ENCODE data around the gene RC3H2. TPM values are rescaled to one million over a fixed set of nuclear protein-coding genes. Genes with fewer than 3 reads are reported as not detected.

Gene RC3H2
- total RNA-seq, 2 experiments from 2014 or later, result 45.0 to 73.7 TPM

DNA sequence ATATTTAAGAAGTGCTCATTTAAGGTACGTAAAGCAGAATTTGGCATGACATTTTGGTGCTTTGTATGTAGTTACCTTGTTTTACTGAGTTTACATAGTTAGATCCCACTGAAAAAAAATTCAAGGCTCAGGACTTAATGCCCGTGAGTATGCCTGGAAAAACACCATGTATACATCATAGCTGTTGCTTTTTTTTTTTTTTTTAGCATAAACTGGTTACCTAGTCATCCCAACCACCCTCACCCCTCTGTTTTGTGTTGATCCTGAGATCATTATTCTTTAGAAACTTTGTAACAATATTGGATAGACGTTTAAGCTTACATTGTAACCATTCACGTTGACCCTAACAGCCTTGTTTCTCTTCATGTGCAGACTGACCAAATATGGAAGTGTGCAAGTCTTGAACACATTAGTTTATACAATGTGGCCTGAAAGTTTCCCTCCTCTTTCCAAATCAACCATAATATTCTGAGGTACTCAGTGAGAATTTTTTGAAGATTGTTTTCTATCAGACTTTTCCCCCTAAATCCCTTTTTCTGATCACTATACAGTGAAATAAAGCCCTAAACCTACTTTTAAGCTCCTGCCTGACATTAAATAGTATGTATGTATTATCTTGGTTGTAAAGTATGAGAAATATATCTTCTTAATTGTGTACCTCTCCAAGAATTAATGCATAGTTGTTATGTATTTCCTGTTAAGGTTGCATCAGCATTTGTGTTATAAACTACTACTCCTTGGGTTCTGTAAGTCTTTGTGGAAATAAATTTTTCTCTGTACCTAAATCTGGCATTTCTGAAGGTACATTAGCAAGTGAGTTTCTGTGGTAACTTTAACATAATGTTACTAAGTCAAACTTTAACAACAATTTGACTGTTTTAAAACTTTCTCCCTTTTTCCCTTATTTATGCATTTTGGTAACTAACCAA is 40.1 kb upstream of the RC3H2 start:
- H3K79me2 ChIP-seq (ENCODE audit: insufficient read depth, low read depth, low read length), result peaks cover 88% of the 10 kb centered on the region
- no TSS peak for BruUV-seq (replicated peaks)
- no peak overlapping the region for H3K4me3 ChIP-seq (ENCODE audit: low read depth, low read length, poor library complexity, severe bottlenecking)
- no peak for TF ChIP-seq EZH2phosphoT487 (IDR thresholded peaks at IDR 0.05; ENCODE audit: borderline replicate concordance, low read depth, low read length)
- TF ChIP-seq, protein P1, sequence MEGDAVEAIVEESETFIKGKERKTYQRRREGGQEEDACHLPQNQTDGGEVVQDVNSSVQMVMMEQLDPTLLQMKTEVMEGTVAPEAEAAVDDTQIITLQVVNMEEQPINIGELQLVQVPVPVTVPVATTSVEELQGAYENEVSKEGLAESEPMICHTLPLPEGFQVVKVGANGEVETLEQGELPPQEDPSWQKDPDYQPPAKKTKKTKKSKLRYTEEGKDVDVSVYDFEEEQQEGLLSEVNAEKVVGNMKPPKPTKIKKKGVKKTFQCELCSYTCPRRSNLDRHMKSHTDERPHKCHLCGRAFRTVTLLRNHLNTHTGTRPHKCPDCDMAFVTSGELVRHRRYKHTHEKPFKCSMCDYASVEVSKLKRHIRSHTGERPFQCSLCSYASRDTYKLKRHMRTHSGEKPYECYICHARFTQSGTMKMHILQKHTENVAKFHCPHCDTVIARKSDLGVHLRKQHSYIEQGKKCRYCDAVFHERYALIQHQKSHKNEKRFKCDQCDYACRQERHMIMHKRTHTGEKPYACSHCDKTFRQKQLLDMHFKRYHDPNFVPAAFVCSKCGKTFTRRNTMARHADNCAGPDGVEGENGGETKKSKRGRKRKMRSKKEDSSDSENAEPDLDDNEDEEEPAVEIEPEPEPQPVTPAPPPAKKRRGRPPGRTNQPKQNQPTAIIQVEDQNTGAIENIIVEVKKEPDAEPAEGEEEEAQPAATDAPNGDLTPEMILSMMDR (conservative IDR thresholded peaks at IDR 0.05; ENCODE audit: low read length), result no peak
- H3K27ac ChIP-seq (ENCODE audit: low read depth, low read length, poor library complexity, severe bottlenecking), result peak overlapping the region; percentile 6
- H3K9me3 ChIP-seq (ENCODE audit: low read length), result no peaks in the 10 kb centered on the region
- 0 out of 2 replicates have a peak overlapping the region, but pooled peaks have one; percentile 12 for H3K4me2 ChIP-seq (ENCODE audit: low read length)
- H2AFZ ChIP-seq (ENCODE audit: low read length), result no peak overlapping the region
- peaks cover 26% of the 10 kb centered on the region for H4K20me1 ChIP-seq (ENCODE audit: insufficient read depth, low read length)
- ChIA-PET CTCF (ENCODE audit: unreplicated experiment) (no interaction called here), POLR2A (interaction anchor here (0.5 to 6.9 kb wide), 3 partner anchors 14 to 199 kb away, joined by 3 to 50 read pairs (median 4); partner anchors contain the start of gene ZBTB26)
- DNase-seq (ENCODE audit: low spot score), result no peak
- H3K4me1 ChIP-seq (ENCODE audit: insufficient read depth, low read length, poor library complexity, severe bottlenecking), result peaks cover 23% of the 10 kb centered on the region
- intact Hi-C loops (cut with micrococcal nuclease; ENCODE audit: unreplicated experiment), result no loop called here
- H3K9me2 ChIP-seq (ENCODE audit: insufficient read depth, low read length), result no peaks in the 10 kb centered on the region
- H3K36me3 ChIP-seq (ENCODE audit: insufficient read depth, low read length), result peaks cover 31% of the 10 kb centered on the region

DNA sequence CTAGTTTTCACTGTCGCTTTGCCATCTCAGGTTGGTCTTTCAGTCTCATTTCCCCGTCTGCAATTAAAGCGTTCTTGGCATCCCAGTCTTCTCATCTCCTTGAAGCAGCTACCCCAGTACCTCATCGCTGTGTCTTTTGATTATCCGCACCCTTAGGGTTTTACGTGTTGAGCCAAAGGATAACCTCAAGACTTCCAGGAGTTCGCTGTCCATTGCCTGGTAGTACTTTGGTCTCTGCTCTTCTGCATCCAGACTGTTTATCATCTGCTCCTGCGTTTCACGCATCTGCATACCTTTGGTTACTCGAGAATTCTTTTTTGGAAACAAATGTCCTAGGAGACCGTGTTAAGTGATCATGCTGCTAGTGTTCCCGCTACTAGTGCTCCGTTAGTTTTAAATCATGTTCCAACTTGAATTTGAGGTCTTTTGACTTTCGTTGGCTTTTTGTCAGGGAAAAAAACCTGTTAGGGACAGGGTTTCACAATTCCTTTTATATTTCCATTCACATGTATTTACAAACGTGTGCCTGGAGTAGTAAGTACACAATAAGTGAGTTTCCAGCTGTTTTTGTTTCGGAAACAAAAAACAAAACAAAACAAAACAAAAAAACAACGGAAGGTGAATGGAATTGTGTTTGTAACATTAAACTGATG is 36.5 kb upstream of the RC3H2 start:
- no peak for DNase-seq (ENCODE audit: low spot score)
- peaks cover 32% of the 10 kb centered on the region for H3K4me1 ChIP-seq (ENCODE audit: insufficient read depth, low read length, poor library complexity, severe bottlenecking)
- CTCF ChIA-PET (ENCODE audit: unreplicated experiment), result interaction anchor here (0.7 kb wide), 1 partner anchor 50 kb away, joined by 4 read pairs; no protein-coding TSS in a partner anchor
- intact Hi-C loops (cut with micrococcal nuclease; ENCODE audit: unreplicated experiment), result loop anchor here (2.0 kb wide), 1 partner anchor 37 kb away; the partner anchor contains the start of gene RC3H2
- no peaks in the 10 kb centered on the region for H3K9me2 ChIP-seq (ENCODE audit: insufficient read depth, low read length)
- no peaks in the 10 kb centered on the region for H3K9me3 ChIP-seq (ENCODE audit: low read length)
- H4K20me1 ChIP-seq (ENCODE audit: insufficient read depth, low read length), result peaks cover 21% of the 10 kb centered on the region
- no peak for TF ChIP-seq EZH2phosphoT487 (IDR thresholded peaks at IDR 0.05; ENCODE audit: borderline replicate concordance, low read depth, low read length)
- TF ChIP-seq, protein P1 (conservative IDR thresholded peaks at IDR 0.05; ENCODE audit: low read length), result no peak
- H3K79me2 ChIP-seq (ENCODE audit: insufficient read depth, low read depth, low read length), result peaks cover 59% of the 10 kb centered on the region
- BruUV-seq (replicated peaks), result TSS peak; percentile 76
- peaks cover 41% of the 10 kb centered on the region for H3K36me3 ChIP-seq (ENCODE audit: insufficient read depth, low read length)
- H3K4me3 ChIP-seq (ENCODE audit: low read depth, low read length, poor library complexity, severe bottlenecking), result peak overlapping the region; percentile 92
- H3K27ac ChIP-seq (ENCODE audit: low read depth, low read length, poor library complexity, severe bottlenecking), result peak overlapping the region; percentile 54
- POLR2A ChIA-PET, result interaction anchor here (1.1 to 6.9 kb wide), 5 partner anchors 11 to 114 kb away, joined by 3 to 50 read pairs (median 12); partner anchors contain the start of genes PDCL, RC3H2 and ZBTB26
- H3K4me2 ChIP-seq (ENCODE audit: low read length), result peak overlapping the region; percentile 98
- H2AFZ ChIP-seq (ENCODE audit: low read length), result peak overlapping the region; percentile 22; the same call in 1 of the 2 replicates

Data from OCI-LY7 (cell line).